Small intestine (tissue), 7 donors: ENCODE measurements around the gene ZNF292. TPM values are rescaled to one million over a fixed set of nuclear protein-coding genes. Genes with fewer than 3 reads are reported as not detected.

Source experiments
- DNase-seq, 2 donors: peaks; one replicate each; pipeline versions ENCODE4 v3.0.0 to v3.0.0-alpha.2; 2013
- FAIRE-seq: peaks from 2 replicates; lab custom pipeline; 2012; peaks lifted over from hg19 to GRCh38; lab: Jason Lieb, UNC
- H3K27ac ChIP-seq, 3 donors: one replicate each; pipeline ENCODE4 v1.5.1; 2013; ENCODE audit warnings: low read length in 2 of 3, mild to moderate bottlenecking in 2 of 3, control low read depth in 1 of 3, inconsistent platforms in 1 of 3, low read depth in 1 of 3, moderate library complexity in 1 of 3
- H3K27me3 ChIP-seq, 3 donors: one replicate each; pipeline ENCODE4 v1.6.1; 2013; ENCODE audit warnings: low read length in 3 of 3, inconsistent platforms in 1 of 3; ENCODE audit not compliant: control insufficient read depth in 3 of 3, insufficient read depth in 3 of 3
- H3K36me3 ChIP-seq, 3 donors: one replicate each; pipeline ENCODE4 v1.6.1; 2013; ENCODE audit warnings: low read length in 3 of 3, inconsistent platforms in 1 of 3, low read depth in 1 of 3, mild to moderate bottlenecking in 1 of 3, moderate library complexity in 1 of 3; ENCODE audit not compliant: control insufficient read depth in 3 of 3, insufficient read depth in 2 of 3
- H3K4me1 ChIP-seq, 3 donors: one replicate each; pipeline ENCODE4 v1.6.1; 2013; ENCODE audit warnings: low read length in 2 of 3, inconsistent platforms in 1 of 3, low read depth in 1 of 3, mild to moderate bottlenecking in 1 of 3, moderate library complexity in 1 of 3; ENCODE audit not compliant: control insufficient read depth in 3 of 3, insufficient read depth in 2 of 3
- H3K4me3 ChIP-seq, 3 donors: one replicate each; pipeline ENCODE4 v1.5.1; 2013; ENCODE audit warnings: low read length in 3 of 3, control low read depth in 1 of 3, inconsistent platforms in 1 of 3, low read depth in 1 of 3, mild to moderate bottlenecking in 1 of 3, moderate library complexity in 1 of 3
- H3K9me3 ChIP-seq, 2 donors: one replicate each; pipeline ENCODE4 v1.6.1; 2013; ENCODE audit warnings: low read depth in 1 of 2, low read length in 1 of 2; ENCODE audit not compliant: control insufficient read depth in 2 of 2, insufficient read depth in 1 of 2
- WGBS, 3 donors: extraction: QIAGEN DNeasy Blood & Tissue Kit; methylation state at CpG; one replicate each; pipeline ENCODE4 v1.1.7; 2013; 5-methylcytosine and 5-hydroxymethylcytosine counted together
- polyA plus RNA-seq, 4 donors: library from polyadenylated mRNA; stranded (reverse) in 3 of 4; unstranded in 1 of 4; fragments of 200-250 nt in 3 of 4; fragments of 120-200 nt in 1 of 4; gene quantifications; one replicate each; pipeline versions ENCODE4 v1.2.1 to v1.2.3, GENCODE V29; 2013
- donor health status: healthy with polysubstance abuse.
- donor health status: control.
- donor health status: control.
- donor health status: Bipolar disorder and iron deficiency.
- donor health status: healthy.

The ZNF292 gene
- polyA plus RNA-seq, 4 donors, result 3.8 to 25.2 (median 5.8) TPM

GRCh38 chr6:87251225-87251624 is 95.9 kb downstream of the ZNF292 start:
- no peaks in the 10 kb centered on the region for H3K4me1 ChIP-seq
- 77 to 88% (median 84%) methylated on average over 1 of the region's 1 CpG for WGBS, 3 donors
- no peaks in the 10 kb centered on the region for H3K9me3 ChIP-seq
- FAIRE-seq (no peak), DNase-seq (no peak)
- H3K4me3 ChIP-seq, result no peak overlapping the region
- no peaks in the 10 kb centered on the region for H3K27me3 ChIP-seq
- no peak overlapping the region for H3K27ac ChIP-seq
- peaks cover 15 to 31% (median 23%) of the 10 kb centered on the region in 3 donors for H3K36me3 ChIP-seq

- FAIRE-seq, result no peak
Measured at GRCh38 chr6:87251725-87252124, 96.4 kb downstream of the ZNF292 start.

GRCh38 chr6:87257046-87257445 is 101.7 kb downstream of the ZNF292 start:
- Histone ChIP-seq H3K4me1 (no peaks in the 10 kb centered on the region), H3K27me3 (no peaks in the 10 kb centered on the region), H3K36me3 (peaks cover 8 to 26% (median 12%) of the 10 kb centered on the region in 3 donors), H3K9me3 (peaks cover 0 to 9% of the 10 kb centered on the region in 2 donors), H3K4me3 (no peak overlapping the region), H3K27ac (no peak overlapping the region)
- FAIRE-seq (no peak), DNase-seq (no peak)
- 96 to 100% (median 98%) methylated on average over 3 of the region's 3 CpGs for whole genome bisulfite sequencing, 3 donors

More at GRCh38 chr6:87251725-87252124, 96.4 kb downstream of the ZNF292 start:
- DNase-seq, result no peak
- no peaks in the 10 kb centered on the region for H3K9me3 ChIP-seq
- H3K27me3 ChIP-seq, result no peaks in the 10 kb centered on the region
- peaks cover 11 to 27% (median 20%) of the 10 kb centered on the region in 3 donors for H3K36me3 ChIP-seq
- no peak overlapping the region for H3K4me3 ChIP-seq
- no peaks in the 10 kb centered on the region for H3K4me1 ChIP-seq
- no peak overlapping the region for H3K27ac ChIP-seq

- FAIRE-seq (no peak), DNase-seq (no peak)
- Histone ChIP-seq H3K27ac (no peak overlapping the region), H3K4me1 (no peaks in the 10 kb centered on the region), H3K9me3 (peaks cover 0 to 9% of the 10 kb centered on the region in 2 donors), H3K4me3 (no peak overlapping the region), H3K27me3 (no peaks in the 10 kb centered on the region), H3K36me3 (peaks cover 8 to 26% (median 12%) of the 10 kb centered on the region in 3 donors)
- WGBS, 3 donors, result 98 to 100% (median 98%) methylated on average over 4 of the region's 4 CpGs
Measured at GRCh38 chr6:87257565-87257964, 102.2 kb downstream of the ZNF292 start.

- H3K4me1 ChIP-seq, result no peaks in the 10 kb centered on the region
- peaks cover 0 to 9% of the 10 kb centered on the region in 2 donors for H3K9me3 ChIP-seq
- FAIRE-seq (no peak), DNase-seq (no peak)
- no peaks in the 10 kb centered on the region for H3K27me3 ChIP-seq
- H3K27ac ChIP-seq, result no peak overlapping the region
- WGBS, 3 donors, result 97 to 99% (median 98%) methylated on average over 7 of the region's 7 CpGs
- peaks cover 5 to 26% (median 9%) of the 10 kb centered on the region in 3 donors for H3K36me3 ChIP-seq
- no peak overlapping the region for H3K4me3 ChIP-seq
Measured at GRCh38 chr6:87257975-87258374, 102.6 kb downstream of the ZNF292 start.

- Histone ChIP-seq H3K36me3 (peaks cover 5 to 23% (median 5%) of the 10 kb centered on the region in 3 donors), H3K9me3 (peaks cover 0 to 9% of the 10 kb centered on the region in 2 donors), H3K4me1 (no peaks in the 10 kb centered on the region), H3K27me3 (no peaks in the 10 kb centered on the region), H3K4me3 (no peak overlapping the region), H3K27ac (no peak overlapping the region)
- no peak for FAIRE-seq
- WGBS, 3 donors, result 92 to 96% (median 92%) methylated on average over 7 of the region's 7 CpGs
- DNase-seq, result no peak
Measured at GRCh38 chr6:87259791-87260190, 104.4 kb downstream of the ZNF292 start.

- Histone ChIP-seq H3K27me3 (no peaks in the 10 kb centered on the region), H3K36me3 (peaks cover 0 to 10% (median 9%) of the 10 kb centered on the region in 3 donors), H3K27ac (no peak overlapping the region), H3K4me1 (no peaks in the 10 kb centered on the region), H3K4me3 (no peak overlapping the region), H3K9me3 (peaks cover 0 to 9% of the 10 kb centered on the region in 2 donors)
- no peak for DNase-seq
- no peak for FAIRE-seq
- 79 to 82% (median 80%) methylated on average over 3 of the region's 3 CpGs for WGBS, 3 donors
Measured at GRCh38 chr6:87261534-87261933, 106.2 kb downstream of the ZNF292 start.

GRCh38 chr6:87264481-87264880 is 109.1 kb downstream of the ZNF292 start:
- Histone ChIP-seq H3K9me3 (no peaks in the 10 kb centered on the region), H3K4me1 (no peaks in the 10 kb centered on the region), H3K27ac (no peak overlapping the region), H3K27me3 (no peaks in the 10 kb centered on the region), H3K4me3 (no peak overlapping the region), H3K36me3 (peaks cover 0 to 4% (median 3%) of the 10 kb centered on the region in 3 donors)
- DNase-seq, result no peak
- FAIRE-seq, result no peak
- WGBS, 3 donors, result 98 to 100% (median 99%) methylated on average over 2 of the region's 2 CpGs

GRCh38 chr6:87274660-87275274 is 119.4 kb downstream of the ZNF292 start:
- Histone ChIP-seq H3K27me3 (no peaks in the 10 kb centered on the region), H3K36me3 (no peaks in the 10 kb centered on the region), H3K4me1 (no peaks in the 10 kb centered on the region), H3K27ac (no peak overlapping the region), H3K9me3 (peaks cover 0 to 6% of the 10 kb centered on the region in 2 donors), H3K4me3 (no peak overlapping the region)
- 80 to 92% (median 87%) methylated on average over 7 of the region's 7 CpGs for WGBS, 3 donors
- no peak for DNase-seq
- no peak for FAIRE-seq
